Stomach (tissue), 4 donors: ENCODE results near the gene POGZ.

ENCODE experiments used
- CTCF ChIP-seq, 7 experiments: fragments of 450-650 bp in 4 of 7; fragments of 200-600 bp in 3 of 7; sonication (generic) in 3 of 7; IDR thresholded peaks; one replicate each; pipeline ENCODE4 v1.5.1; 2016 to 2019; ENCODE audit warnings: antibody characterized with exemption in 7 of 7, control low read depth in 2 of 7, mild to moderate bottlenecking in 1 of 7
- POLR2A ChIP-seq, 4 donors: fragments of 450-650 bp; IDR thresholded peaks; one replicate each; pipeline ENCODE4 v1.6.1; 2016; ENCODE audit warnings: antibody characterized with exemption in 4 of 4, control low read depth in 2 of 4, mild to moderate bottlenecking in 1 of 4, moderate library complexity in 1 of 4

- TF ChIP-seq CTCF (IDR thresholded peaks at IDR 0.05) (no peak), POLR2A (IDR thresholded peaks at IDR 0.05) (no peak)
Observed at GRCh38 chr1:151478923-151479322, 19.6 kb upstream of the POGZ start.
